Osteoblast (primary cell): Measurements from ENCODE around the gene TGFB1. TPM values are rescaled to one million over a fixed set of nuclear protein-coding genes. Genes with fewer than 3 reads are reported as not detected.
"Not testable (repeated sequence)": the region's sequence is repeated elsewhere in the genome, so short reads cannot be mapped to it uniquely, and the experiment has no call there.

Source experiments
- DNase-seq: peaks from one replicate; pipeline ENCODE4 v3.0.0; 2011; ENCODE audit warnings: low spot score, mixed read lengths; ENCODE audit not compliant: insufficient read length; ENCODE audit errors: missing footprints
- H2AFZ ChIP-seq: 2 replicates; pipeline ENCODE4 v1.6.0; 2011; ENCODE audit warnings: mild to moderate bottlenecking, low read length
- H3K27ac ChIP-seq: 2 replicates; pipeline ENCODE4 v1.5.1; 2011; ENCODE audit warnings: mild to moderate bottlenecking, low read depth, low read length, moderate library complexity
- H3K27me3 ChIP-seq: 2 replicates; pipeline ENCODE4 v1.6.0; 2012; ENCODE audit warnings: mild to moderate bottlenecking, control low read depth, inconsistent platforms, low read length, moderate library complexity; ENCODE audit not compliant: insufficient read depth
- H3K36me3 ChIP-seq: 2 replicates; pipeline ENCODE4 v1.5.1; 2011; ENCODE audit warnings: mild to moderate bottlenecking, low read length, control low read depth, moderate library complexity; ENCODE audit not compliant: insufficient read depth
- H3K4me1 ChIP-seq: 2 replicates; pipeline ENCODE4 v1.5.1; 2011; ENCODE audit warnings: mild to moderate bottlenecking, low read length, control low read depth, moderate library complexity; ENCODE audit not compliant: insufficient read depth
- H3K4me2 ChIP-seq: 2 replicates; pipeline ENCODE4 v1.6.0; 2011; ENCODE audit warnings: mild to moderate bottlenecking, low read length; ENCODE audit not compliant: insufficient read depth
- H3K4me3 ChIP-seq: fragments of 200-600 bp; sonication (generic); 3 replicates; pipeline ENCODE4 v1.5.1; 2012; ENCODE audit warnings: mild to moderate bottlenecking, low read length, inconsistent platforms; ENCODE audit not compliant: insufficient read depth
- H3K79me2 ChIP-seq: 2 replicates; pipeline ENCODE4 v1.6.0; 2012; ENCODE audit warnings: mild to moderate bottlenecking, low read length, control low read depth, inconsistent platforms; ENCODE audit not compliant: insufficient read depth
- H3K9me3 ChIP-seq: 2 replicates; pipeline ENCODE4 v1.5.1; 2011; ENCODE audit warnings: low read depth, low read length, control low read depth
- H4K20me1 ChIP-seq: 2 replicates; pipeline ENCODE4 v1.6.0; 2012; ENCODE audit warnings: mild to moderate bottlenecking, low read length, control low read depth; ENCODE audit not compliant: insufficient read depth
- CTCF ChIP-seq: IDR thresholded peaks from 2 replicates; pipeline ENCODE4 v1.5.1; 2011; ENCODE audit warnings: mild to moderate bottlenecking, low read depth, low read length, moderate library complexity; ENCODE audit errors: extremely low read depth
- total RNA-seq: library from RNA; depleted of rRNA; stranded (reverse); fragments of >200 nt; gene quantifications from 2 replicates; pipeline ENCODE4 v1.2.3, GENCODE V29; 2012

The TGFB1 gene
- total RNA-seq, 1 donor, result 17.4 TPM

- no peaks in the 10 kb centered on the region for H3K9me3 ChIP-seq
- no peak overlapping the region for H3K4me3 ChIP-seq
- no peaks in the 10 kb centered on the region for H3K36me3 ChIP-seq
- H4K20me1 ChIP-seq, result peaks cover 3% of the 10 kb centered on the region
- no peak for TF ChIP-seq CTCF
- DNase-seq, result no peak
- H3K79me2 ChIP-seq, result no peaks in the 10 kb centered on the region
- H3K27ac ChIP-seq, result no peak overlapping the region
- H2AFZ ChIP-seq, result no peak overlapping the region
- H3K27me3 ChIP-seq, result no peaks in the 10 kb centered on the region
- H3K4me2 ChIP-seq, result no peak overlapping the region
- no peaks in the 10 kb centered on the region for H3K4me1 ChIP-seq
These were observed 30.6 kb upstream of the TGFB1 start for GRCh38 chr19:41384351-41384750.

GRCh38 chr19:41381536-41381935 lies 27.8 kb upstream of the TGFB1 start:
- not testable (repeated sequence) for H3K36me3 ChIP-seq, H3K4me1 ChIP-seq, H3K27ac ChIP-seq, H3K79me2 ChIP-seq, H3K4me2 ChIP-seq, H3K9me3 ChIP-seq, H4K20me1 ChIP-seq, DNase-seq, H2AFZ ChIP-seq, H3K27me3 ChIP-seq, H3K4me3 ChIP-seq

- peaks cover 13% of the 10 kb centered on the region for H4K20me1 ChIP-seq
- H3K27me3 ChIP-seq, result no peaks in the 10 kb centered on the region
These were observed 24.4 kb upstream of the TGFB1 start for GRCh38 chr19:41377977-41378709.

GRCh38 chr19:41376998-41377365 lies 23.3 kb upstream of the TGFB1 start:
- DNase-seq, result no peak

More at GRCh38 chr19:41377977-41378709, 24.4 kb upstream of the TGFB1 start:
- no peak overlapping the region for H2AFZ ChIP-seq
- no peak overlapping the region for H3K4me3 ChIP-seq
- H3K9me3 ChIP-seq, result no peaks in the 10 kb centered on the region
- H3K27ac ChIP-seq, result no peak overlapping the region
- no peak overlapping the region for H3K4me2 ChIP-seq
- no peak for TF ChIP-seq CTCF
- DNase-seq, result no peak
- H3K79me2 ChIP-seq, result peaks cover 9% of the 10 kb centered on the region
- H3K36me3 ChIP-seq, result no peaks in the 10 kb centered on the region
- peaks cover 12% of the 10 kb centered on the region for H3K4me1 ChIP-seq

More at GRCh38 chr19:41376998-41377365, 23.3 kb upstream of the TGFB1 start:
- H3K79me2 ChIP-seq, result peaks cover 14% of the 10 kb centered on the region
- peak overlapping the region; percentile 91 for H2AFZ ChIP-seq
- H3K27ac ChIP-seq, result no peak overlapping the region
- peak overlapping the region; percentile 81 for H3K4me3 ChIP-seq
- peaks cover 12% of the 10 kb centered on the region for H3K4me1 ChIP-seq
- peaks cover 13% of the 10 kb centered on the region for H4K20me1 ChIP-seq
- no peaks in the 10 kb centered on the region for H3K9me3 ChIP-seq
- H3K4me2 ChIP-seq, result peak overlapping the region; percentile 99
- TF ChIP-seq CTCF, result no peak
- H3K36me3 ChIP-seq, result no peaks in the 10 kb centered on the region
- no peaks in the 10 kb centered on the region for H3K27me3 ChIP-seq
